ENCODE results near the gene S100G. TPM values are rescaled to one million over a fixed set of nuclear protein-coding genes. Genes with fewer than 3 reads are reported as not detected.

Gene S100G
- total and polyA plus RNA-seq, 2 of the 4 experiments (the other 2 are of a cell fraction), result not detected

DNA sequence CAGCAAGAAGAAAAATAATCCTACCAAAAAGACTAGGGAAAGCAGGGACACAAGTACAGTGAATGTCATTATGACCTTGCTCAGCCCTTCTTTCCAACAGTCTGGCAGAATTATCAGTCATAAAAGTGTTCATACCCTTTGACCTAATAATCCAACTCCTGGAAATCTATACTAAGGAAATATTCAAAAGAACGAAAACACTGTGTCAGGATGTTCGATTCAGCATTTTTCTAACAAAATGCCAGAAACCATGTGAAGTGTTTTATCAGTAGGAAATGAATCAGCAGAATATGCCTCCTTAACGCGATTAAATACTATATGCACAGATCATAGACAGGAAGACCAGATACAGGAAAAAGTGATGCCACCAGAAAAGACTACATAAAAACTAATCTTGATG lies 16.2 kb upstream of the S100G start:
- CTCF ChIA-PET, result no interaction called here
- peak overlapping the region; percentile 8; the same call in 1 of the 2 replicates for H3K4ac ChIP-seq (ENCODE audit: low read depth, low read length)
- H3K9me3 ChIP-seq (ENCODE audit: control insufficient read depth, insufficient read depth, low read length), result no peaks in the 10 kb centered on the region
- no peak overlapping the region for H2AFZ ChIP-seq (replicated peaks; ENCODE audit: low read length, poor library complexity)
- H3K18ac ChIP-seq (ENCODE audit: low read depth, low read length), result no peak overlapping the region; the same call in 1 of the 2 replicates
- dilution Hi-C loops (cut with HindIII; ENCODE audit: low sequenced_read_pairs, unreplicated experiment) (no loop called here), in situ Hi-C loops (cut with MboI; ENCODE audit: low sequenced_read_pairs) (no loop called here), intact Hi-C loops (cut with micrococcal nuclease) (no loop called here)
- H4K20me1 ChIP-seq (ENCODE audit: insufficient read depth, low read length), result no peaks in the 10 kb centered on the region
- no peak overlapping the region for H2AK5ac ChIP-seq (ENCODE audit: low read depth, low read length)
- no peak overlapping the region; the same call in 1 of the 2 replicates for H3K9ac ChIP-seq (ENCODE audit: low read depth, low read length)
- peaks cover 2% of the 10 kb centered on the region; the same call in 1 of the 2 replicates for H3K36me3 ChIP-seq (ENCODE audit: control insufficient read depth, insufficient read depth, low read length)
- H3K79me1 ChIP-seq (ENCODE audit: low read depth in 1 of 2, low read length in 2 of 2), result no peaks in the 10 kb centered on the region; a peak in 1 of 4 replicates
- no peak overlapping the region for H4K91ac ChIP-seq (ENCODE audit: insufficient read depth, low read depth, low read length)
- H2BK5ac ChIP-seq (ENCODE audit: low read depth, low read length, poor library complexity, severe bottlenecking), result peak overlapping the region; percentile 56
- no peak overlapping the region for H2AK9ac ChIP-seq (replicated peaks; ENCODE audit: low read depth, low read length, poor library complexity)
- H3K9me1 ChIP-seq (ENCODE audit: insufficient read depth, low read length), result no peaks in the 10 kb centered on the region
- H3K27me3 ChIP-seq (ENCODE audit: control insufficient read depth, insufficient read depth, low read length), result peaks cover 4% of the 10 kb centered on the region; the same call in 1 of the 2 replicates
- 0 out of 2 replicates have a peak, but pooled peaks cover 1% of the 10 kb centered on the region for H3K4me1 ChIP-seq (ENCODE audit: control insufficient read depth, insufficient read depth, low read length)
- H3K4me2 ChIP-seq (ENCODE audit: low read depth, low read length), result no peak overlapping the region
- no TSS peak for BruUV-seq (replicated peaks)
- TF ChIP-seq SMC3 (IDR thresholded peaks at IDR 0.05; ENCODE audit: low read depth, low read length) (no peak), NFE2L2 (IDR thresholded peaks at IDR 0.05; ENCODE audit: low read depth, low read length) (peak; percentile 66), ELK1 (IDR thresholded peaks at IDR 0.05; ENCODE audit: borderline replicate concordance, low read depth, low read length) (no peak), FOS (IDR thresholded peaks at IDR 0.05; ENCODE audit: low read depth, low read length) (no peak), RCOR1 (IDR thresholded peaks at IDR 0.05; ENCODE audit: insufficient replicate concordance, low read length) (no peak), CTCF (conservative IDR thresholded peaks at IDR 0.05; ENCODE audit: low read depth, low read length) (no peak), CEBPB (IDR thresholded peaks at IDR 0.05; ENCODE audit: low read depth, low read length) (no peak), MAFK (IDR thresholded peaks at IDR 0.05; ENCODE audit: low read depth, low read length) (peak; percentile 69), POLR2A (IDR thresholded peaks at IDR 0.05; ENCODE audit: low read depth, low read length) (no peak), RFX5 (IDR thresholded peaks at IDR 0.05; ENCODE audit: low read depth, low read length) (no peak), USF2 (IDR thresholded peaks at IDR 0.05; ENCODE audit: low read depth, low read length) (no peak), RAD21 (IDR thresholded peaks at IDR 0.05; ENCODE audit: low read length) (no peak), BHLHE40 (IDR thresholded peaks at IDR 0.05; ENCODE audit: low read depth, low read length) (no peak), MAZ (IDR thresholded peaks at IDR 0.05; ENCODE audit: borderline replicate concordance, low read depth, low read length) (no peak), MXI1 (IDR thresholded peaks at IDR 0.05; ENCODE audit: borderline replicate concordance, low read depth, low read length) (no peak)
- ATAC-seq (ENCODE audit: low read depth), result peak; percentile 48
- no peak overlapping the region for H3K23ac ChIP-seq (ENCODE audit: low read depth, low read length)
- no CpG with 5 or more reads among the region's 4 CpGs for WGBS, 2 experiments (ENCODE audit: extremely low coverage in 2 of 2, insufficient read length in 1 of 2)
- POLR2A ChIA-PET (ENCODE audit: unreplicated experiment), result no interaction called here
- H3K27ac ChIP-seq (ENCODE audit: insufficient read depth, low read length), result no peak overlapping the region
- H3K56ac ChIP-seq (ENCODE audit: extremely low read depth, insufficient read depth, low read length), result no peak overlapping the region
- H4K5ac ChIP-seq (ENCODE audit: low read depth, low read length), result 0 out of 2 replicates have a peak overlapping the region, but pooled peaks have one; percentile 32
- peak; percentile 50 for DNase-seq
- no peak overlapping the region for H3K14ac ChIP-seq (replicated peaks; ENCODE audit: low read depth, low read length)
- H2BK20ac ChIP-seq (ENCODE audit: low read depth, low read length), result no peak overlapping the region
- peak overlapping the region in 1 of 2 experiments; percentile 31; a peak in 2 of 4 replicates for H4K8ac ChIP-seq (ENCODE audit: low read depth in 2 of 2, low read length in 2 of 2)
- peak overlapping the region; percentile 20; the same call in 1 of the 2 replicates for H2BK120ac ChIP-seq (ENCODE audit: low read depth, low read length)
- H3K4me3 ChIP-seq (ENCODE audit: insufficient read depth, low read depth, low read length), result no peak overlapping the region
- no peak overlapping the region for H2BK15ac ChIP-seq (ENCODE audit: low read depth, low read length)
